Activated CD8-positive, alpha-beta memory T cell treated with anti-CD3 and anti-CD28 coated beads for 4 hours (primary cell): Measurements from ENCODE around the gene COL18A1.
"Not testable (repeated sequence)": the region's sequence is repeated elsewhere in the genome, so short reads cannot be mapped to it uniquely, and the experiment has no call there.

Experiments
- DNase-seq, 2 donors: peaks; one replicate each; pipeline ENCODE4 v3.0.0-alpha.2; 2020; ENCODE audit warnings: low read depth in 2 of 2

The COL18A1 gene

GRCh38 chr21:45441431-45442255 lies 36.7 kb downstream of the COL18A1 start:
- no peak for DNase-seq

GRCh38 chr21:45442276-45442675 lies 37.3 kb downstream of the COL18A1 start:
- DNase-seq = no peak

GRCh38 chr21:45442686-45443594 lies 38.0 kb downstream of the COL18A1 start:
- DNase-seq = not testable (repeated sequence)

- DNase-seq = no peak
These were observed 38.7 kb downstream of the COL18A1 start for GRCh38 chr21:45443595-45444181.

GRCh38 chr21:45444385-45444784 lies 39.4 kb downstream of the COL18A1 start:
- no peak for DNase-seq

GRCh38 chr21:45445369-45445768 lies 40.4 kb downstream of the COL18A1 start:
- no peak for DNase-seq

GRCh38 chr21:45447821-45448220 lies 42.9 kb downstream of the COL18A1 start:
- DNase-seq = no peak

- no peak for DNase-seq
These were observed 43.4 kb downstream of the COL18A1 start for GRCh38 chr21:45448283-45448809.

GRCh38 chr21:45448810-45449657 lies 44.1 kb downstream of the COL18A1 start:
- no peak for DNase-seq

GRCh38 chr21:45449658-45450422 lies 44.9 kb downstream of the COL18A1 start:
- DNase-seq = no peak

GRCh38 chr21:45450423-45451090 lies 45.6 kb downstream of the COL18A1 start:
- no peak for DNase-seq

- no peak for DNase-seq
These were observed 46.3 kb downstream of the COL18A1 start for GRCh38 chr21:45451091-45451740.

- DNase-seq = no peak
These were observed 46.8 kb downstream of the COL18A1 start for GRCh38 chr21:45451771-45452182.

GRCh38 chr21:45452696-45453307 lies 47.8 kb downstream of the COL18A1 start:
- DNase-seq = no peak

- no peak for DNase-seq
These were observed 48.5 kb downstream of the COL18A1 start for GRCh38 chr21:45453308-45453950.

- no peak for DNase-seq
These were observed 49.3 kb downstream of the COL18A1 start for GRCh38 chr21:45454060-45454925.

GRCh38 chr21:45454926-45455673 lies 50.1 kb downstream of the COL18A1 start:
- DNase-seq = no peak
